Testis (tissue), 3 donors: ENCODE results near the gene KRTAP3-3. TPM values are rescaled to one million over a fixed set of nuclear protein-coding genes. Genes with fewer than 3 reads are reported as not detected.
"Not testable (repeated sequence)": the region's sequence is repeated elsewhere in the genome, so short reads cannot be mapped to it uniquely, and the experiment has no call there.

ENCODE experiments used
- DNase-seq: peaks from one replicate; pipeline ENCODE4 v3.0.0-alpha.2; 2019
- H3K27ac ChIP-seq, 2 donors: fragments of 200-600 bp; sonication (generic); one replicate each; pipeline ENCODE4 v1.5.1; 2019
- H3K27me3 ChIP-seq: fragments of 200-600 bp; sonication (generic); one replicate; pipeline ENCODE4 v1.5.1; 2019
- H3K36me3 ChIP-seq: fragments of 200-600 bp; sonication (generic); one replicate; pipeline ENCODE4 v1.5.1; 2017; ENCODE audit warnings: low read depth; ENCODE audit errors: missing control alignments
- H3K4me1 ChIP-seq: fragments of 200-600 bp; sonication (generic); one replicate; pipeline ENCODE4 v1.5.1; 2019
- H3K4me3 ChIP-seq, 2 donors: fragments of 200-600 bp; sonication (generic); one replicate each; pipeline ENCODE4 v1.5.1; 2017 to 2019
- H3K9me3 ChIP-seq: fragments of 200-600 bp; sonication (generic); one replicate; pipeline ENCODE4 v1.5.1; 2017
- POLR2A ChIP-seq: fragments of 450-650 bp; IDR thresholded peaks from one replicate; pipeline ENCODE4 v1.6.1; 2017; ENCODE audit warnings: antibody characterized with exemption, mild to moderate bottlenecking, moderate library complexity
- WGBS, 2 donors: methylation state at CpG; one replicate each; pipeline ENCODE4 v1.1.5; 2018; 5-methylcytosine and 5-hydroxymethylcytosine counted together
- intact Hi-C: fragments of 100-400 bp; cut with DNase I; formaldehyde crosslinking; loops from one replicate; pipeline ENCODE4 v1.15.1; 2023; ENCODE audit warnings: low total_unique reads
- polyA plus RNA-seq: library from polyadenylated mRNA; stranded (reverse); fragments of 350-450 nt; fragmentation: Illumina TruSeq; extraction: RNeasy Lipid Tissue Mini Kit (QIAGEN cat#74804); gene quantifications from one replicate; pipeline ENCODE4 v1.2.3, GENCODE V29; 2014; ENCODE audit warnings: low read depth, low replicate concordance; ENCODE audit not compliant: insufficient read depth
- total RNA-seq, 2 donors: library from RNA; depleted of rRNA; stranded (reverse); fragments of >200 nt; gene quantifications; one replicate each; pipeline ENCODE4 v1.2.3, GENCODE V29; 2016
- TF ChIP-seq, protein P1 (sequence below), 3 experiments: fragments of 450-650 bp in 2 of 3; fragments of 200-600 bp in 1 of 3; sonication (generic) in 1 of 3; IDR thresholded peaks; one replicate each; pipeline ENCODE4 v1.5.1; 2016 to 2019; ENCODE audit warnings: antibody characterized with exemption in 3 of 3, mild to moderate bottlenecking in 2 of 3, moderate library complexity in 1 of 3

The KRTAP3-3 gene
- total and polyA plus RNA-seq, 3 donors from 2014 or later = not detected

DNA sequence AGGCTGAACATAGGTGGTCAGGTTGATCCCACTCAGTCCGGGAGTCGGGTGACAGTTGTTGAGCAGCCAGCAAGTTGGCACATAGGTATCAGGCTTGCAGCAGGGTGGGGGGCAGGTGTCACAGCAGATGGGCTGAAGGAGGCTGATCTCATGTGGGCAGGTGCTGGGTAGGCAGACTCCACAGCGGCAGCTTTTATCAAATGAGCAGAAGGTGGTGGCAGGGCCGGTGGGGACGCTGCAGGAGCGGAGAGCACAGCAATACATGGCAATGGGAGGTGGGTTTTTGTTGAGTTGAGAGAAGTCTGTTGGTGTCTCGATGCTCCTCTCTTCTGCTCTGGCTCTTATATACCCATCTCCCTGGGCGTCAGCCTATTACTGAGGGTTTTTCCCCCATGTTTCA is 14.8 kb upstream of the KRTAP3-3 start, which contains the start of gene KRTAP3-1:
TSS of gene KRTAP3-1 (minus strand) at position 318 of the 400 bp plus-strand sequence. CDS start at position 264, 54 bp downstream.
- no peak for DNase-seq
- TF ChIP-seq POLR2A = no peak
- TF ChIP-seq, protein P1, sequence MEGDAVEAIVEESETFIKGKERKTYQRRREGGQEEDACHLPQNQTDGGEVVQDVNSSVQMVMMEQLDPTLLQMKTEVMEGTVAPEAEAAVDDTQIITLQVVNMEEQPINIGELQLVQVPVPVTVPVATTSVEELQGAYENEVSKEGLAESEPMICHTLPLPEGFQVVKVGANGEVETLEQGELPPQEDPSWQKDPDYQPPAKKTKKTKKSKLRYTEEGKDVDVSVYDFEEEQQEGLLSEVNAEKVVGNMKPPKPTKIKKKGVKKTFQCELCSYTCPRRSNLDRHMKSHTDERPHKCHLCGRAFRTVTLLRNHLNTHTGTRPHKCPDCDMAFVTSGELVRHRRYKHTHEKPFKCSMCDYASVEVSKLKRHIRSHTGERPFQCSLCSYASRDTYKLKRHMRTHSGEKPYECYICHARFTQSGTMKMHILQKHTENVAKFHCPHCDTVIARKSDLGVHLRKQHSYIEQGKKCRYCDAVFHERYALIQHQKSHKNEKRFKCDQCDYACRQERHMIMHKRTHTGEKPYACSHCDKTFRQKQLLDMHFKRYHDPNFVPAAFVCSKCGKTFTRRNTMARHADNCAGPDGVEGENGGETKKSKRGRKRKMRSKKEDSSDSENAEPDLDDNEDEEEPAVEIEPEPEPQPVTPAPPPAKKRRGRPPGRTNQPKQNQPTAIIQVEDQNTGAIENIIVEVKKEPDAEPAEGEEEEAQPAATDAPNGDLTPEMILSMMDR (IDR thresholded peaks at IDR 0.05) = no peak
- no peak within 1 kb of the TSS for H3K27ac ChIP-seq
- H3K27me3 ChIP-seq = no peaks in the 10 kb centered on the region
- no peak within 1 kb of the TSS for H3K4me3 ChIP-seq
- WGBS, 2 donors = 80 to 91% methylated on average over 6 to 8 of the region's 8 CpGs
- H3K36me3 ChIP-seq = no peaks in the 10 kb centered on the region
- H3K4me1 ChIP-seq = no peaks in the 10 kb centered on the region
- intact Hi-C loops = no loop called here
- H3K9me3 ChIP-seq = no peaks in the 10 kb centered on the region

DNA sequence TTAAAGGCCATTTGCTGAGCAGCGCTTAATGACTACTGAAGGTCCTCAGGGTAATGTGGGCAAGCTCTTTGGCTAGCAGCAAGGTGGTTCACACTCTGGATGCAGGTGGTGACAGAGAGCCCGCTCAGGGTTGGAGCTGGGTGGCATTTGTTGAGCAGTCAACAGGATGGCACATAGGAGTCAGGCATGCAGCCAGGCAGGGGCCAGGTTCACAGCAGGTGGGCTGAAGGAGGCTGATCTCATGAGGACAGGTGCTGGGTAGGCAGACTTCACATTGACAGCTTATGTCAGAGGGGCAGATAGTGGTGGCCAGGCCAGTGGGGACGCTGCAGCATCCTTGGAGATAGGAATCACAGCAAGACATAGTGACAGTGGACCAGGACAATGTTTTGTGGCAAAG is 10.4 kb upstream of the KRTAP3-3 start:
- H3K27me3 ChIP-seq = no peaks in the 10 kb centered on the region
- DNase-seq = no peak
- H3K9me3 ChIP-seq = no peaks in the 10 kb centered on the region
- no peak overlapping the region for H3K4me3 ChIP-seq
- H3K4me1 ChIP-seq = no peaks in the 10 kb centered on the region
- H3K27ac ChIP-seq = no peak overlapping the region
- intact Hi-C loops = no loop called here
- 74 to 89% methylated on average over 3 of the region's 3 CpGs for WGBS, 2 donors
- H3K36me3 ChIP-seq = no peaks in the 10 kb centered on the region
- no peak for TF ChIP-seq POLR2A
- TF ChIP-seq, protein P1 (IDR thresholded peaks at IDR 0.05) = no peak

DNA sequence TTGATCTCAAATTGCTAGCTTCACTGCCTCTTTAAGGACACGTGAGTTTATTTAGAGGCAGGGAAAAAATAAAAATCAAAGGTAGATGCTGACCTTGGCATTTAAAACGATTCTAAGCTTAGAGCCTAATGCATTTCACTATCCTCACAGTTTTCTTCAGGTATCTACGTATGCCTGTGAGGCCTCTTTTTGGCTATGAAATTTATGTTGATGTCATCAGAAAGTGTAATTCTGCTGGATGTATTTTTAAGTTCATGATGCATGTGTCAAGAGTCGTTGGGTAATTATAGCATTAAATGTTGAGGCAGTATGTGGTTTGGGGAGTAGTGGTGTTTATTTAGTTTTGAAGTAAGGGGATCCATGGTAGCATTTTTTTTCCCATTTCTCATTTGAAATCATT is 10.0 kb upstream of the KRTAP3-3 start:
- no peaks in the 10 kb centered on the region for H3K9me3 ChIP-seq
- no peak overlapping the region for H3K4me3 ChIP-seq
- no peaks in the 10 kb centered on the region for H3K36me3 ChIP-seq
- intact Hi-C loops = no loop called here
- no peaks in the 10 kb centered on the region for H3K27me3 ChIP-seq
- no peak for DNase-seq
- H3K4me1 ChIP-seq = no peaks in the 10 kb centered on the region
- TF ChIP-seq, protein P1 (IDR thresholded peaks at IDR 0.05) = no peak
- TF ChIP-seq POLR2A = no peak
- H3K27ac ChIP-seq = no peak overlapping the region
- whole genome bisulfite sequencing, 2 donors = 58 to 67% methylated on average over 4 of the region's 4 CpGs

DNA sequence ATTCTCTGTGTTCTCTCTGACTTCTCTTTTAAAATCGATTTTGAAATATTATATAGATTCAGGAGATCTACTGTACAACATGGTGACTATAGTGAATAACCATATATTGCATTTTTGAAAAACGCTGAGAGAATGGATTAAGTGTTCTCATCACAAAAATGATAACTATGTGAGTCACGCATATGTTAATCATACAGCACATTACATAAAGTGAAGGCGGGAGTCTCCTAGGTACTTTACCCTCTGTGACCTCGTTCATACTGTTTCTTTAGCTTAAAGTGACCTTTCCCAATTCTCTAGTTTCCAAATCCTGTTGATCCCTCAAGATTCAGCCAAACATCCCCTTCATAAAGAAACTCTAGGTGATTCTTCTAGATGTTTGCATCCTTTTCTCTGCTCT is 8.8 kb upstream of the KRTAP3-3 start:
- intact Hi-C loops = no loop called here
- Histone ChIP-seq H3K36me3 (no peaks in the 10 kb centered on the region), H3K4me1 (no peaks in the 10 kb centered on the region), H3K27me3 (no peaks in the 10 kb centered on the region), H3K4me3 (no peak overlapping the region), H3K27ac (no peak overlapping the region), H3K9me3 (no peaks in the 10 kb centered on the region)
- 72 to 73% methylated on average over 5 of the region's 5 CpGs for WGBS, 2 donors
- no peak for DNase-seq
- TF ChIP-seq, protein P1 (IDR thresholded peaks at IDR 0.05) = no peak
- no peak for TF ChIP-seq POLR2A

DNA sequence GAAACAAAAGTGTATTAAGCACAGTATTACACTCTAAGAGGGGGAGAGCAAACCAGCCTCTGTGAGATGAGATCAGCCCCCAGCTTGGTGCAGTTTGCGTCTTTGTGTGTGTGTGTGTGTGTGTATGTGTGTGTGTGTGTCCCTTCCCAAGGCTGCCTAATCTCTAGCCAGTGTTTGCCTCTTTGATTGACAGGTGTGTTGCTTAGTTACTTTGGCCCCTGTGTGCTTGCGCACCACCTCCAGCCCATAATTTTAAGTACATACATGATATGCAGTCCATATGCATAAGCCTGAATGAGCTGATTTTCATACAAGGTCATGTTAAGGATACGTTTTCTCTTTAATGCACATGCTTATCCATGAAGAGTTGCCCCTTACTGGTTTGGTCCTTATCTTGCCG is 7.8 kb upstream of the KRTAP3-3 start:
- TF ChIP-seq POLR2A = no peak
- TF ChIP-seq, protein P1 (IDR thresholded peaks at IDR 0.05) = no peak
- DNase-seq = no peak
- intact Hi-C loops = no loop called here
- no peaks in the 10 kb centered on the region for H3K4me1 ChIP-seq
- no peaks in the 10 kb centered on the region for H3K9me3 ChIP-seq
- 80 to 84% methylated on average over 4 of the region's 4 CpGs for WGBS, 2 donors
- H3K27me3 ChIP-seq = no peaks in the 10 kb centered on the region
- no peak overlapping the region for H3K27ac ChIP-seq
- H3K36me3 ChIP-seq = no peaks in the 10 kb centered on the region
- no peak overlapping the region for H3K4me3 ChIP-seq

DNA sequence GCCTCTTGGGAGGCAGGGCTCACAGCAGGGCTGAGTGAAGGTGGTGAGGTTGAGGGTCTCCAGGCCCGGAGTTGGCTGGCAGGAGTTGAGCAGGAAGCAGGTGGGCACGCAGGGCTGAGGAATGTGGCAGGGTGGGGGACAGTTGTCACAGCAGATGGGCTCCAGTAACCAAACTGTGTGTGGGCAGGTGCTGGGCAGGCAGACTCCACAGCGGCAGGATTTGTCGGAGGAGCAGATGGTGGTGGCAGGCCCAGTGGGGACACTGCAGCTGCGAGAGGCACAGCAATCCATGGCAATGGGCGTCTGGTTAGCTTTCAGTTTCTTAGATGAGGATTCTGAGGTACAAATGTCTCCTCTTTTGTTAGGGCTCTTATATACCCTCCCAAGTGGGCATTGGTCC is 5.6 kb upstream of the KRTAP3-3 start, which contains the start of gene KRTAP3-2:
TSS of gene KRTAP3-2 (minus strand) at position 344 of the 400 bp plus-strand sequence. CDS start at position 291, 53 bp downstream.
- H3K36me3 ChIP-seq, H3K4me1 ChIP-seq, H3K27me3 ChIP-seq, DNase-seq, H3K9me3 ChIP-seq, intact Hi-C loops, H3K27ac ChIP-seq, H3K4me3 ChIP-seq: not testable (repeated sequence)
- 91 to 94% methylated on average over 6 of the region's 6 CpGs for WGBS, 2 donors
